Astrocyte of the spinal cord (primary cell): Measurements from ENCODE around the gene AMOTL1.

ENCODE experiments used
- DNase-seq: peaks from one replicate; pipeline ENCODE4 v3.0.0; 2011; ENCODE audit warnings: low read depth, low spot score
- H3K4me3 ChIP-seq: 2 replicates; pipeline ENCODE4 v1.5.1; 2011; ENCODE audit warnings: low read depth, mild to moderate bottlenecking, low read length, moderate library complexity
- in situ Hi-C: cut with HindIII; loops from 2 replicates; pipeline ENCODE4 v1.10.0; 2017; ENCODE audit warnings: low sequenced_read_pairs
- TF ChIP-seq, protein P1 (sequence below): IDR thresholded peaks from 2 replicates; pipeline ENCODE4 v1.5.1; 2012; ENCODE audit warnings: low read depth, mild to moderate bottlenecking, low read length, inconsistent platforms

The AMOTL1 gene

DNA sequence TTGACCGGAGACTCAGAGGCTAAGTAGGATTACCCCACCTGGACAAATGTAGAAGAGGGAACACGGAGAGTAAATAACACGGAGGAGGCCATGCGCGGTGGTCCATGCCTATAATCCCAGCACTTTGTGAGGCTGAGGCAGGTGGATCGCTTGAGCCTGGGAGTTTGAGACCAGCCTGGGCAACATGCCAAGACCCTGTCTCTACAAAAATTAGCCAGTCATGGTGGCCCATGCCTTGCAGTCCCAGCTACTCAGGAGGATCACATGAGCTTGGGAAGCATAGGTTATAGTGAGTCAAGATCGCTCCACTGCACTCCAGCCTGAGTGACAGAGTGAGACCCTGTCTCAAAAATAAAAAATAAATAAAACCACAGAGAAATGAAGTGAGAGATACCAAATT is 53.9 kb downstream of the AMOTL1 start:
- in situ Hi-C loops = no loop called here
- H3K4me3 ChIP-seq = no peak overlapping the region
- TF ChIP-seq, protein P1, sequence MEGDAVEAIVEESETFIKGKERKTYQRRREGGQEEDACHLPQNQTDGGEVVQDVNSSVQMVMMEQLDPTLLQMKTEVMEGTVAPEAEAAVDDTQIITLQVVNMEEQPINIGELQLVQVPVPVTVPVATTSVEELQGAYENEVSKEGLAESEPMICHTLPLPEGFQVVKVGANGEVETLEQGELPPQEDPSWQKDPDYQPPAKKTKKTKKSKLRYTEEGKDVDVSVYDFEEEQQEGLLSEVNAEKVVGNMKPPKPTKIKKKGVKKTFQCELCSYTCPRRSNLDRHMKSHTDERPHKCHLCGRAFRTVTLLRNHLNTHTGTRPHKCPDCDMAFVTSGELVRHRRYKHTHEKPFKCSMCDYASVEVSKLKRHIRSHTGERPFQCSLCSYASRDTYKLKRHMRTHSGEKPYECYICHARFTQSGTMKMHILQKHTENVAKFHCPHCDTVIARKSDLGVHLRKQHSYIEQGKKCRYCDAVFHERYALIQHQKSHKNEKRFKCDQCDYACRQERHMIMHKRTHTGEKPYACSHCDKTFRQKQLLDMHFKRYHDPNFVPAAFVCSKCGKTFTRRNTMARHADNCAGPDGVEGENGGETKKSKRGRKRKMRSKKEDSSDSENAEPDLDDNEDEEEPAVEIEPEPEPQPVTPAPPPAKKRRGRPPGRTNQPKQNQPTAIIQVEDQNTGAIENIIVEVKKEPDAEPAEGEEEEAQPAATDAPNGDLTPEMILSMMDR = no peak
- no peak for DNase-seq

DNA sequence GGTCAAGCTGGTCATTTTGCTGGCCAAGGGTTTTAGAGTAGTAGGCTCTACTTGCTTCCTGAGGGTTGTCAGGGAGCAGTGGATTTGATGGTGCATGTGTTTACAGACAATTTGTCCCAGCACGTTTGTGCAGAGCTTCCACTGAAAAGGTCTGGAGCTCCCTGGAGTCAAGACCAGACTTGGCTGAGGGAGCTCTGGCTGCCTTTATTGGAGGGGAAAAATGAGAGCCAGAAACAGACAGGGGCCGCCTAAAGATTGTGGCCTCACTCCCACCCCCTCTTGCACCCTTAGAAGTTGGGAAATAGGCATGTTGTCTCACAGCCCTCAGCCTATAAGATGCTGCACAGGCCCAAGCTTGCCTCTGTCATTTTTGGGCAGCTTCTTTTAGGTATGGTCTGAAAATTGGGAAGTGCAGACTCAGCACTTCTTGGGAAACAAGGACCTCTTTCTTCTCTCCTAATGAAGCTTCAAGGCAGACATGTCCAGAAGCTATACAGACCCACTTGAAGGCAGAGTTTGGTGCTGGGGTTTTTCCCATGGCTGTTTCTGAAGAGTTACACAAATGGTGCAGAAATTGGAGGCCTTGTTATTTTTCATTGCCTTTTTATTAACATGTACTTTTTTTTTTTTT is 55.1 kb downstream of the AMOTL1 start:
- in situ Hi-C loops = no loop called here

DNA sequence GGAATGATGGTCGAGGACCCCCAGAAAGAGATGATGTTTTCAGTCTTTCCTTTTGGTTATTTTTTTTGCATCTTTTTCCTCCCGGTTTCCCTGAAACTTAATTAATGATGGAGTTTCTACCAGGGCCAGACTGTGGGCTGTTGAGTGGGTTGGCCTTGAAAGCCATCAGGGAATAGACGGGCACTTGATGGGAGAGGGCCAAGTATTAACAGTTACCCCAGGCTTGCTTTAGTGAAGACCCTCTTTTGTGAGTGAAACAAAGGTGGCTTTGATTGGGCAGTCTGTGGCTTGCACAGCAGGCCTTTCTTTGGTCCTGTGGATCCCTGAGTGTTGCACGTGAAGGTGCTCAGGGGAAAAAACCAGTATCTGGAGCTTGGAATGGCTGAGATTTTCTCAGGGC is 56.9 kb downstream of the AMOTL1 start:
- in situ Hi-C loops = no loop called here
- TF ChIP-seq, protein P1 = no peak
- no peak overlapping the region for H3K4me3 ChIP-seq
- no peak for DNase-seq

More for the DNA sequence above, 55.1 kb downstream of the AMOTL1 start:
- TF ChIP-seq, protein P1 = no peak
- no peak overlapping the region for H3K4me3 ChIP-seq
- no peak for DNase-seq

DNA sequence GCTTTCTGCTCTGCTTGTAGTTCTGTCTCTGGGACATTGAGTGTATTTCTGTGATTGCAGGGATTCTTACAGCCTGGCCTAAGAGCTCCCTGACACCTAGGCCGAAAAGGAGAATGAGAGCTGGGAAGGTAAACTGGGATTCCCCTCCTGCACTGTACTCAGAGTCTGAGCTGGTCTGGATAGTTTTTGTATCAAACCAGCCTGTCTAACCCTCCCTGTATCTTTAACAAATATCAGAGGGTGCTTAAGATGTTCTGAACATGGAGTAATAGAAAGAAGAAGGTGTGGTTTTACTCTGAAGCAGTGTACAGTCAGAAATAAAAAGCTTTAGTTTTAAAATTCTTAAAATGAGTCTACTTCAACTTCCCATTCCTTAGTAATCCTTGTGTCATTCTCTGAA is 57.3 kb downstream of the AMOTL1 start:
- H3K4me3 ChIP-seq = no peak overlapping the region
- in situ Hi-C loops = no loop called here
- no peak for DNase-seq
- TF ChIP-seq, protein P1 = no peak

DNA sequence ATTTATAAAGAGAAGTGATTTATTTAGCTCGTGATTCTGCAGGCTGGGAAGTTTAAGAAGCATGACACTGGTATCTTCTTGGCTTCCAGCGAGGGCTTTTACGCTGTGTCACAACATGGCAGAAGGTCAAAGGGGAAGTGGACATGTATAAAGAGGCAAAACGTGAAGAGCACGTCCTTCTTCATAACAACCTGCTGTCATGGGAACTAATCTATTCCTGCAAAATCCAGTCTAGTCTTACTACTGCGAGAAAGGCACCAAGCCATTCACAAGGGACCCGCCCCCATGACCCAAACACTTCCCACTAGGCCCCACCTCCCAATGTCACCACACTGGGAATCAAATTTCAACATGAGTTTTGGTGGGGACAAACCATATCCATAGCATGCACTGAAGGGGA is 58.3 kb downstream of the AMOTL1 start:
- H3K4me3 ChIP-seq = no peak overlapping the region
- in situ Hi-C loops = no loop called here
- DNase-seq = no peak
- TF ChIP-seq, protein P1 = no peak

DNA sequence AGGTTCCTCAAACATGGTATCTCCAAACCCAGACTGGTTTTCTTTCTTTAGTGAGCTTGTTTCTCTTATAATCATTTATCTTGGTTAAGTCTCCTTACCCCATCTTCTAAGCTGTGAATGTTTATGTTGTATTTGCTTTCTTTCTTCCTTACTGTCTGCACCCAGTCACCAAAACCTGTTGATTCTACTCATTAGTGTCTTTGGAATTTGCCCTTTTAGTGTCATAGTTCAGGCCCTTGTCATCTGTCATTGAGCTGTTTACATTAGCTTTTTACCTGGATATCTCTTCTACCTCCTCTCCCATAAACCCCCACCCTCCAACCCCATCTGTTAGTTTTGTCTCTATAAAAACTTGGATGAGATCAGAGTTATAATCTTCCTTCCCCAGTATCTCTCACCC is 59.9 kb downstream of the AMOTL1 start:
- DNase-seq = no peak
- TF ChIP-seq, protein P1 = no peak
- H3K4me3 ChIP-seq = no peak overlapping the region
- in situ Hi-C loops = no loop called here
